Spinal cord (tissue), 10 donors: ENCODE measurements around the gene CCL2. TPM values are rescaled to one million over a fixed set of nuclear protein-coding genes. Genes with fewer than 3 reads are reported as not detected.

Experiments used
- DNase-seq, 6 donors: peaks; one replicate each; pipeline versions ENCODE4 v3.0.0 to v3.0.0-alpha.2; 2013 to 2015; ENCODE audit warnings: low spot score in 6 of 6, low read depth in 4 of 6
- H3K27ac ChIP-seq: one replicate; pipeline ENCODE4 v1.5.1; 2013; ENCODE audit warnings: low read depth, low read length, control low read depth
- H3K27me3 ChIP-seq: one replicate; pipeline ENCODE4 v1.6.1; 2013; ENCODE audit warnings: low read length; ENCODE audit not compliant: control insufficient read depth, insufficient read depth
- H3K36me3 ChIP-seq: one replicate; pipeline ENCODE4 v1.6.1; 2013; ENCODE audit warnings: low read length; ENCODE audit not compliant: control insufficient read depth, insufficient read depth
- H3K4me1 ChIP-seq: one replicate; pipeline ENCODE4 v1.6.1; 2013; ENCODE audit warnings: low read length; ENCODE audit not compliant: control insufficient read depth, insufficient read depth
- H3K4me3 ChIP-seq: one replicate; pipeline ENCODE4 v1.5.1; 2013; ENCODE audit warnings: low read depth, low read length, control low read depth
- H3K9me3 ChIP-seq: one replicate; pipeline ENCODE4 v1.6.1; 2013; ENCODE audit warnings: low read length; ENCODE audit not compliant: control insufficient read depth, insufficient read depth
- WGBS: methylation state at CpG from one replicate; pipeline ENCODE4 v1.1.5; 2013; ENCODE audit warnings: missing lambda C conversion rate; ENCODE audit not compliant: insufficient coverage; 5-methylcytosine and 5-hydroxymethylcytosine counted together
- polyA plus RNA-seq, 2 donors: library from polyadenylated mRNA; unstranded; fragments of 120-200 nt; gene quantifications; one replicate each; pipeline ENCODE4 v1.2.1, GENCODE V29; 2013; ENCODE audit not compliant: insufficient read length in 2 of 2
- total RNA-seq, 2 donors: library from RNA; depleted of rRNA in 1 of 2; stranded (reverse); fragments of 120-200 nt in 1 of 2; fragments of >200 nt in 1 of 2; gene quantifications; one replicate each; pipeline versions ENCODE4 v1.2.3 to v1.2.4, GENCODE V29; 2013 to 2014
- donor health status: healthy.

The CCL2 gene
- total and polyA plus RNA-seq, 4 donors = 7.7 to 37.1 (median 12.3) TPM

GRCh38 chr17:34305606-34306005 lies 50.5 kb downstream of the CCL2 start:
- no peak for DNase-seq
- no peak overlapping the region for H3K4me3 ChIP-seq
- no peaks in the 10 kb centered on the region for H3K27me3 ChIP-seq
- no peaks in the 10 kb centered on the region for H3K4me1 ChIP-seq
- H3K36me3 ChIP-seq = no peaks in the 10 kb centered on the region
- H3K9me3 ChIP-seq = no peaks in the 10 kb centered on the region
- no peak overlapping the region for H3K27ac ChIP-seq

GRCh38 chr17:34306466-34306865 lies 51.4 kb downstream of the CCL2 start:
- WGBS = 61% methylated on average over 2 of the region's 3 CpGs
- peak in 4 of 6 donors; percentile 2 to 42 (median 5) for DNase-seq
- Histone ChIP-seq H3K9me3 (no peaks in the 10 kb centered on the region), H3K27me3 (no peaks in the 10 kb centered on the region), H3K4me3 (no peak overlapping the region), H3K4me1 (no peaks in the 10 kb centered on the region), H3K36me3 (no peaks in the 10 kb centered on the region), H3K27ac (no peak overlapping the region)

Other genes starting within 250 kb of the CCL2 start
- gene CCL7, start 14.9 kb downstream of the CCL2 start, total RNA-seq = not detected
- gene CCL7, start 14.9 kb downstream of the CCL2 start, polyA plus RNA-seq = not detected
- not detected for gene CCL11, start 30.5 kb downstream of the CCL2 start, total RNA-seq
- gene CCL11, start 30.5 kb downstream of the CCL2 start, polyA plus RNA-seq = not detected
- under 1 TPM; 0.72 to 0.89 TPM for gene CCL8, start 64.2 kb downstream of the CCL2 start, total RNA-seq
- not detected for gene CCL8, start 64.2 kb downstream of the CCL2 start, polyA plus RNA-seq
- 1 to 10 TPM; 1.5 to 2.5 TPM for gene CCL13, start 101.2 kb downstream of the CCL2 start, total RNA-seq
- gene CCL13, start 101.2 kb downstream of the CCL2 start, polyA plus RNA-seq = under 1 TPM in 1 of 2 donors, not detected in 1; 0.38 TPM
- gene CCL1, start 107.9 kb downstream of the CCL2 start, total RNA-seq = not detected
- gene CCL1, start 107.9 kb downstream of the CCL2 start, polyA plus RNA-seq = not detected